GM19438 (cell line): Measurements from ENCODE around the gene RABGAP1.

ENCODE experiments used
- ATAC-seq: cut with Tn5 transposase; IDR thresholded peaks from one replicate; pipeline ENCODE4 v1.9.1; 2021; ENCODE audit warnings: low read depth; ENCODE audit not compliant: unreplicated experiment

Gene RABGAP1

GRCh38 chr9:123138163-123138562 is 197.3 kb downstream of the RABGAP1 start:
- no peak for ATAC-seq

GRCh38 chr9:123149067-123149466 is 208.2 kb downstream of the RABGAP1 start:
- ATAC-seq, result no peak

- ATAC-seq, result no peak
These were observed 210.1 kb downstream of the RABGAP1 start for GRCh38 chr9:123150708-123151503.
